Right ventricle myocardium superior (tissue), 1 donor: ENCODE measurements around the gene LTBP2. TPM values are rescaled to one million over a fixed set of nuclear protein-coding genes. Genes with fewer than 3 reads are reported as not detected.
A peak's percentile ranks its signal among the peaks of the same experiment; 100 is the strongest.

Experiments
- ATAC-seq: fragments of 200-7000 bp; cut with Tn5 transposase; one replicate; pipeline ENCODE4 v1.9.1; 2020; ENCODE audit warnings: mild to moderate bottlenecking; ENCODE audit not compliant: poor library complexity
- DNase-seq: peaks from one replicate; pipeline ENCODE4 v3.0.0-alpha.2; 2020
- intact Hi-C: fragments of 100-400 bp; cut with DNase I; formaldehyde crosslinking; loops from one replicate; pipeline ENCODE4 v1.11.2; 2022
- total RNA-seq: library from RNA; stranded (reverse); fragmentation: NEBNext Ultra II Directional; extraction: Animal tissue kit (Norgen Biotek cat#: 25700); gene quantifications from one replicate; pipeline ENCODE4 v1.2.1, GENCODE V29; 2021
- donor health status: DM: no; HTN: yes; CAD: no; lungs with severe emphysema.

LTBP2 gene
- total RNA-seq, 1 donor from 2014 or later, result 11.9 TPM

- DNase-seq, result peak; percentile 26
- ATAC-seq, result no peak
- intact Hi-C loops, result loop anchor here (10.0 kb wide), 1 partner anchor 99 kb away; no protein-coding TSS in a partner anchor
Observed at GRCh38 chr14:74505831-74506230, 106.2 kb downstream of the LTBP2 start.

DNA sequence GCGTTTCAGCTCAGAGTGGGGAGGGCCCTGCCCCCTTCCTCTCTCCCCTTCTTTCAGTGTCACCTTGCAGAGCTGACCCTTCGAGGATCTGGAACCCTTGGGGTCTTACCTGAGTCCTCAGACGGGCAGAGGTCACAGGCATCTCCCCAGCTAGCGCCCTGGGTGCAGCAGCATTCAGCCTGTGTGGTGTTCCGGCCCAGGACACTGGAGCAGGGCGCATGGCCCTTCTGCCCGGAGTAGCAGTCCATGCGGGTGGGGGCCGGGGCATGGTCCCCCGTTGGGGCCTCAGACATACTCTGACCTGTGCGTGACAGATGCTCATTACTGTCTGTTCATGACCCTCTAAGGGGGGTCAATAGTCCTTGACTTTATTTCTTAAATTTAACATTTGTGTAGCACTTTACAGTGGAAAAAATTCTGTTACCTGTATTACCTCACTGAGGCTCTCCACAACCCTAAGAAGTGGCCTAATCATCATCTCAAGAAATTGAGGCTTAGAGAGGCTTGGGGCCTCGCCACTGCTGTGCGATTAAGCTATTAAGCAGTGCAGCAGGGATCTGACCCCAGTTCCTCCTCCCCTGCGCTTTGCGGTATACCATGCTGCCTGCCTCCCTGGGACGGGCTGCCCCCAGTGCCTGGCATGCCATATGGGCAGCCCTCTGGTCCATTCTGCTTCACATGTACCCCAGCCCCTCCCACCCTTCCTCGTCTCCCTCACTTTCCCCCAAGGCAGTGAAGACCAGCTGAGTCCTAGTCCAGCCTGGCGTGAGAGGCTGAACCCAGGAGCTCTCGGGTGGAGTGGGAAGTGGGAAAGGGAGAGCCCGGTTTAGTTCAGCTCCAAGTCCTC is 106.9 kb downstream of the LTBP2 start:
- DNase-seq (peak; percentile 22), ATAC-seq (no peak)
- intact Hi-C loops, result loop anchor here (10.0 kb wide), 1 partner anchor 100 kb away; no protein-coding TSS in a partner anchor

GRCh38 chr14:74504412-74504811 is 107.6 kb downstream of the LTBP2 start:
- intact Hi-C loops, result loop anchor here (10.0 kb wide), 1 partner anchor 100 kb away; no protein-coding TSS in a partner anchor
- no peak for ATAC-seq
- DNase-seq, result no peak

DNA sequence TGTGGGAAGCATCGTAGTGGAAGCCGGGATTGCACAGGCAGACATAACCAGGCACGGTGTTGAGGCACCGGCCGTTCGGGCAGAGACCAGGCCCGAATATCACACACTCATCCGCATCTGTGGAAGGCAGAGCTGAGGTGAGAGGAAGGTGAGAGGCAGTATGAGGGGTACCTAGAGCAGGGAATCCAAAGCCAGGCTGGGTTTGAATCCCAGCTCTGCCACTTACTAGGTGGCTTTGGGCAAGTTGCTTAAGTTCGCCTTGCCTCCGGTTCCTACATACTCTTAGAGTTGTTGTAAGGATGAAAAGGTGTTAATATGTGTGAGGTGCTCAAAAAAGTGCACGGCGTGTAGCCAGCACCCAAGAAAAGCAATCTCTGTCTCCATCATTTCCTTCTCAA is 108.1 kb downstream of the LTBP2 start:
- intact Hi-C loops, result loop anchor here (10.0 kb wide), 1 partner anchor 101 kb away; no protein-coding TSS in a partner anchor
- ATAC-seq, result no peak
- no peak for DNase-seq

GRCh38 chr14:74503291-74503937 is 108.6 kb downstream of the LTBP2 start:
- intact Hi-C loops, result loop anchor here (10.0 kb wide), 1 partner anchor 101 kb away; no protein-coding TSS in a partner anchor
- DNase-seq (peak; percentile 38), ATAC-seq (no peak)

GRCh38 chr14:74502236-74503019 is 109.6 kb downstream of the LTBP2 start:
- DNase-seq (peak; percentile 26), ATAC-seq (no peak)
- intact Hi-C loops, result loop anchor here (10.0 kb wide), 1 partner anchor 102 kb away; no protein-coding TSS in a partner anchor

DNA sequence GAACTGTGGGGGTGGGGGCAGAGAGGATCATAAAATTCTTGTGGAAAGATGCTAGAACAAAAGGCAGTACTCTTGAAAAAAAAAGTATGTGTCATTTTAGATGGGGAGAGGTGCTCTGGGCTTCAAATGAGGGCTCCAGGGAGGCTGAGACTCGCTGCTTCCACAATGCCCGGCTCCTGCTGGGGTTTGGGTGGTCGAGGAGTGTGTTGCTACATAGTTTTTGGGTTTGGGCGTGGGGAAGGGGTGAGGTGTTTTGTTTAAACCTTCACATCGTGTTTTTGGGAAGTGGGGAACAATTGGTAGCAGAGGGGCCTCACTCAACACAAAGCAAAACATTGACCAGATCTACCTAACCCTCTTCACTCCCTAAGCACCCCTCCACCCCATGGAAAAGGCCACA is 110.3 kb downstream of the LTBP2 start:
- DNase-seq (no peak), ATAC-seq (no peak)
- intact Hi-C loops, result loop anchor here (10.0 kb wide), 1 partner anchor 103 kb away; no protein-coding TSS in a partner anchor

- ATAC-seq (peak; percentile 67), DNase-seq (peak; percentile 81)
- intact Hi-C loops, result loop anchor here (10.0 kb wide), 1 partner anchor 104 kb away; no protein-coding TSS in a partner anchor
Observed at GRCh38 chr14:74501135-74501614, 110.9 kb downstream of the LTBP2 start.

DNA sequence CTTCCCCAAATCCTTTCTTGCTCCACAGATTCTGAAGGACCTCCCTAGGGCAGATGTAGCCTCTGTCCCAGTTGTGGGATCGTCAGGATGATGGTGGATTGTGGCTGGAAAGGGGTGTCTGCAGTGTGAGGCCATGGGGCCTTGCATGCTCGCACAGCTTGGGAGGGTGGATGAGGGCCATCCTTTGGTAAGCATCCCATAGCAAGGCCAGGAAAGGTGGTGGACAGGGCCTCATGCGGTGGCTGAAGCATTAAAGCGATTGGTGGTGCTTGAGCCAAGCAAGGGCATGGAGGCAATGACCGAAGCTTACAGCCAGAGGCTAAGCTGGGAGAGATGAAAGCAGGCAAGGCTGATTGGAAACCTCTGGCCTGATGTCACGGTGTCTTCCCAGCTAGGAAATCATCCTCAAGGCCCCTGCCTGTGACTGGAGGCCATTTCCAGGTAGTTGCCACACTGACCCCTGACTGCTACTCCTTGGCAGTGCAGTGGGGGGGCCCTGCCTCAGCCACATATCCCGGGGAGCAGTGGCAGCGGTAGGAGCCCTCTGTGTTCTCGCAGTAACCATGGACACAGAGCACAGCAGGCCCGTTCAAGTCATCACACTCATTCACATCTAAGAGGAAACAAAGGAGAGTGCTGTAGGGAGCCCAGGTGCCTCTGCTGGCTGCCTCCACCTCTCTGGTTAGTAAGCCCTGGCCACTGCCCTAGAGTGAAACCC is 111.5 kb downstream of the LTBP2 start:
- intact Hi-C loops, result loop anchor here (10.0 kb wide), 1 partner anchor 104 kb away; no protein-coding TSS in a partner anchor
- DNase-seq, result peak; percentile 32
- ATAC-seq, result no peak

- DNase-seq, result no peak
- intact Hi-C loops, result no loop called here
- ATAC-seq, result no peak
Observed at GRCh38 chr14:74495356-74495755, 116.7 kb downstream of the LTBP2 start.

GRCh38 chr14:74493343-74494261 is 118.4 kb downstream of the LTBP2 start, which contains the start of gene ISCA2:
Gene ISCA2, plus strand, starts transcription at chr14:74493765. Its CDS starts 10 bp downstream, at chr14:74493775.
- intact Hi-C loops, result no loop called here
- ATAC-seq (peak; percentile 96), DNase-seq (peak; percentile 100)

DNA sequence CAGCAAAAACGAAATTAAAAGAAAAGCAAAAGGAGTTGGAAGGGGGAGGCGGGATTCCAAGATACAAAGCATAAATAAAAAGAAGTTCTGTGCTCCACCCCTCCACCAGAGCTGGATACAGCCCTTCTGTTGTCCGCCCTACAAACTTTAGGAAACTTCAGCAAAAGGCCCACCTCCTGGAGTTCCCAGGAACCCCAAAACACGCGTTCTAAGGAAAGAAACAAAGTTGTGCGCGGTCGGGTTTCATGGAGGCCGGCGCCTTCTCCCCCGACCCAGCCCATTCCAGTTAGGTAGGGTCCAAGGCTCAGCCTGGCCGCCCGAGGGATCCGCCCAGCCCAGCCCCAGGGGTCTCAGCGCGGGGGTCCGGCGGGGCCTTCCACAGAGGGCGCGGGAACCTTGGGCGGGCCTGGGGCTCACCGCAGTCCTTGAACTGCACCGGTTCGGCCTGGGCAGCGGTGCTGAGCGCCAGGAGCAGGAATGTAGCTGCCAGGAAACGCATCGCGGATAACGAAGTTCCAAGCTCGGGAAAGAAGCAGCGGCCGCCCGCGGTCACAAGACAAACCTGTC is 119.2 kb downstream of the LTBP2 start, which contains the start of gene NPC2:
Gene NPC2 (minus strand): TSS at position 530 of the 567 bp plus-strand sequence. CDS start 31 bp downstream, at position 499.
- DNase-seq (no peak), ATAC-seq (peak; percentile 1)
- intact Hi-C loops, result no loop called here

- no peak for DNase-seq
- no peak for ATAC-seq
- intact Hi-C loops, result no loop called here
Observed at GRCh38 chr14:74491956-74492775, 119.9 kb downstream of the LTBP2 start.

- intact Hi-C loops, result no loop called here
- no peak for ATAC-seq
- DNase-seq, result no peak
Observed at GRCh38 chr14:74490486-74490885, 121.6 kb downstream of the LTBP2 start.

DNA sequence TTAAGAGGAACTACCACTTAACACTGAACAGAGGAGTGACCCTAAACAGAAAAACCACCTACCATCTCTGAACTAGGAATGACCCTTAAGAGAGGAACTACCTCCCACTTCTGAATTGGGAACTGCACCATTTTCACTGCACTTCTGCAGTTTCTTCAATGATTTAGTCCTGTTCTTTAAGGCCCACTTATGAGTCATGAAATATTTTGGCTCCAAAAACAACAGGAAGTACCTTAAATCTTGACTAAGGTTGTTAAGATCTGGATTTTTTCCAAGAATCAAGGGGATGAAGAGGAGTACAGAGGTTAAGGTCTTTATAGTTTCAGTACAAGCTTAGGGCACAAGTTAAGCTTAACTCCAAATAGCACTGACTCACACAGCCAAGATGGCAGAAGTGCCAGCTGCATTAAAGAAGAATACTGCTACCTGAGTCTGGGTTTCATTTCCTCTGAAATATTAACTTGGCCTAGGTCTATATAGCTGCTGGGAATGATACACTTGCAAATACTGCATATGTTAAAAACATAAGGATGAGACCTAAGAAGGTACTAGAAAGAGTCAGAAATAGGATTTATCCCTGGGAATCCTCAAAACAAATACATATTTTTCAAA is 123.1 kb downstream of the LTBP2 start:
- ATAC-seq (no peak), DNase-seq (no peak)
- intact Hi-C loops, result no loop called here
